DND-41 (cell line): ENCODE data around the gene ITGB1BP1.

Experiments used
- EZH2 ChIP-seq: IDR thresholded peaks from 3 replicates; pipeline ENCODE4 v1.6.1; 2012; ENCODE audit warnings: borderline replicate concordance, low read depth, mild to moderate bottlenecking, moderate library complexity, low read length, inconsistent platforms; ENCODE audit not compliant: severe bottlenecking
- TF ChIP-seq, protein P1 (sequence below): IDR thresholded peaks from 2 replicates; pipeline ENCODE4 v1.5.1; 2012; ENCODE audit warnings: borderline replicate concordance, low read length, moderate library complexity, mild to moderate bottlenecking; ENCODE audit not compliant: poor library complexity, severe bottlenecking; ENCODE audit errors: extremely low read depth

DNA sequence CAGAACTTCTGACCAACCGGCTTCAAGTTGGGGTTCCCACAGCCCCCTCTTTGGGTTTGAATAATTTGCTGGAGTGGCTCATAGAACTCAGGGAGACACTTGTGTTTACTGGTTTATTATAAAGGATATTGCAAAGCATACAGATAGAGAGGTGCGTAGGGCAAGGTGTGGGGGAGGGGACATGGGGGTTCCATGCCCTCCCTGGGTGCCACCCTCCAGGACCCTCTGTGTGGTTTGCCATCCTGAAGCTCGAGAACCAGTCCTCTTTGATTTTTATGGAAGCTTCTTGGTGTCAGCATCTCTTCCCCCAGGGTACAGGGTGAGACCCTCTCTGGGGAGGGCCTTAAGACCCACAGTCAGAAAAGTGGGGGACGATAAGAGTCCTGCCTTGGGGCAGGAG is 38.8 kb downstream of the ITGB1BP1 start:
- TF ChIP-seq, protein P1, sequence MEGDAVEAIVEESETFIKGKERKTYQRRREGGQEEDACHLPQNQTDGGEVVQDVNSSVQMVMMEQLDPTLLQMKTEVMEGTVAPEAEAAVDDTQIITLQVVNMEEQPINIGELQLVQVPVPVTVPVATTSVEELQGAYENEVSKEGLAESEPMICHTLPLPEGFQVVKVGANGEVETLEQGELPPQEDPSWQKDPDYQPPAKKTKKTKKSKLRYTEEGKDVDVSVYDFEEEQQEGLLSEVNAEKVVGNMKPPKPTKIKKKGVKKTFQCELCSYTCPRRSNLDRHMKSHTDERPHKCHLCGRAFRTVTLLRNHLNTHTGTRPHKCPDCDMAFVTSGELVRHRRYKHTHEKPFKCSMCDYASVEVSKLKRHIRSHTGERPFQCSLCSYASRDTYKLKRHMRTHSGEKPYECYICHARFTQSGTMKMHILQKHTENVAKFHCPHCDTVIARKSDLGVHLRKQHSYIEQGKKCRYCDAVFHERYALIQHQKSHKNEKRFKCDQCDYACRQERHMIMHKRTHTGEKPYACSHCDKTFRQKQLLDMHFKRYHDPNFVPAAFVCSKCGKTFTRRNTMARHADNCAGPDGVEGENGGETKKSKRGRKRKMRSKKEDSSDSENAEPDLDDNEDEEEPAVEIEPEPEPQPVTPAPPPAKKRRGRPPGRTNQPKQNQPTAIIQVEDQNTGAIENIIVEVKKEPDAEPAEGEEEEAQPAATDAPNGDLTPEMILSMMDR: no peak
- no peak for TF ChIP-seq EZH2
